GM23248 (cell line): Measurements from ENCODE around the gene RAB3IP. TPM values are rescaled to one million over a fixed set of nuclear protein-coding genes. Genes with fewer than 3 reads are reported as not detected.

Source experiments
- DNase-seq: peaks from one replicate; pipeline ENCODE4 v3.0.0-alpha.2; 2015
- H2AFZ ChIP-seq: fragments of 200-600 bp; sonication (generic); 2 replicates; pipeline ENCODE4 v1.6.1; 2016; ENCODE audit warnings: antibody characterized with exemption
- H3F3A ChIP-seq: fragments of 200-600 bp; sonication (generic); 2 replicates; pipeline ENCODE4 v1.6.1; 2016; ENCODE audit warnings: mild to moderate bottlenecking, antibody characterized with exemption, mixed run types; ENCODE audit not compliant: insufficient read depth
- H3K27ac ChIP-seq: fragments of 200-600 bp; sonication (generic); 2 replicates; pipeline ENCODE4 v1.5.1; 2016; ENCODE audit warnings: mild to moderate bottlenecking
- H3K27me3 ChIP-seq: fragments of 200-600 bp; sonication (generic); replicated peaks from 2 replicates; pipeline ENCODE4 v1.6.1; 2016; ENCODE audit warnings: mild to moderate bottlenecking; ENCODE audit not compliant: insufficient read depth
- H3K36me3 ChIP-seq: fragments of 200-600 bp; sonication (generic); 2 replicates; pipeline ENCODE4 v1.6.1; 2016; ENCODE audit warnings: low read depth, mild to moderate bottlenecking
- H3K4me1 ChIP-seq: fragments of 200-600 bp; sonication (generic); 2 replicates; pipeline ENCODE4 v1.6.1; 2016; ENCODE audit warnings: mild to moderate bottlenecking; ENCODE audit not compliant: insufficient read depth
- H3K4me2 ChIP-seq: fragments of 200-600 bp; sonication (generic); one replicate; pipeline ENCODE4 v1.6.1; 2016; ENCODE audit warnings: mild to moderate bottlenecking; ENCODE audit not compliant: unreplicated experiment
- H3K4me3 ChIP-seq: fragments of 200-600 bp; sonication (generic); 2 replicates; pipeline ENCODE4 v1.5.1; 2016; ENCODE audit warnings: mild to moderate bottlenecking
- H3K79me2 ChIP-seq: fragments of 200-600 bp; sonication (generic); 2 replicates; pipeline ENCODE4 v1.6.1; 2016; ENCODE audit warnings: mild to moderate bottlenecking; ENCODE audit not compliant: insufficient read depth
- H3K9ac ChIP-seq: fragments of 200-600 bp; sonication (generic); 2 replicates; pipeline ENCODE4 v1.6.1; 2016; ENCODE audit warnings: mild to moderate bottlenecking
- H3K9me2 ChIP-seq: fragments of 200-600 bp; sonication (generic); 2 replicates; pipeline ENCODE4 v1.6.1; 2016; ENCODE audit warnings: mixed run types, mild to moderate bottlenecking, moderate library complexity; ENCODE audit not compliant: insufficient read depth
- H3K9me3 ChIP-seq: fragments of 200-600 bp; sonication (generic); one replicate; pipeline ENCODE4 v1.6.1; 2017; ENCODE audit warnings: low read depth
- H4K20me1 ChIP-seq: fragments of 200-600 bp; sonication (generic); 2 replicates; pipeline ENCODE4 v1.6.0; 2016; ENCODE audit not compliant: insufficient read depth
- EZH2 ChIP-seq: fragments of 200-600 bp; sonication (generic); IDR thresholded peaks from 2 replicates; pipeline ENCODE4 v1.6.1; 2018; ENCODE audit warnings: antibody characterized with exemption, mild to moderate bottlenecking; ENCODE audit not compliant: insufficient read depth, poor library complexity, severe bottlenecking
- EZH2phosphoT487 ChIP-seq: fragments of 200-600 bp; sonication (generic); IDR thresholded peaks from 2 replicates; pipeline ENCODE4 v1.6.1; 2018; ENCODE audit warnings: antibody characterized with exemption, moderate library complexity, mild to moderate bottlenecking, low read depth; ENCODE audit not compliant: insufficient read depth
- WGBS, 2 experiments: methylation state at CpG; one replicate each; pipeline ENCODE4 v1.1.6; 2015 to 2017; ENCODE audit warnings: low lambda C conversion rate in 2 of 2, low coverage in 1 of 2; ENCODE audit errors: missing lambda C conversion rate in 2 of 2; 5-methylcytosine and 5-hydroxymethylcytosine counted together
- in situ Hi-C: fragments of 300-500 bp; cut with MboI; formaldehyde crosslinking; loops from 2 replicates; pipeline ENCODE4 v1.15.0; 2020
- polyA plus RNA-seq: library from polyadenylated mRNA; unstranded; fragments of >200 nt; fragmentation: Nextera tagmentation; extraction: Ambion mirVana; gene quantifications from 2 replicates; pipeline ENCODE4 v1.2.1, GENCODE V29; 2016
- total RNA-seq: library from RNA; depleted of rRNA; stranded (reverse); fragments of >200 nt; shearing (Covaris generic); gene quantifications from 2 replicates; pipeline ENCODE4 v1.2.3, GENCODE V29; 2014

RAB3IP gene
- total and polyA plus RNA-seq, 2 experiments from 2014 or later: 2.5 to 3.6 TPM

DNA sequence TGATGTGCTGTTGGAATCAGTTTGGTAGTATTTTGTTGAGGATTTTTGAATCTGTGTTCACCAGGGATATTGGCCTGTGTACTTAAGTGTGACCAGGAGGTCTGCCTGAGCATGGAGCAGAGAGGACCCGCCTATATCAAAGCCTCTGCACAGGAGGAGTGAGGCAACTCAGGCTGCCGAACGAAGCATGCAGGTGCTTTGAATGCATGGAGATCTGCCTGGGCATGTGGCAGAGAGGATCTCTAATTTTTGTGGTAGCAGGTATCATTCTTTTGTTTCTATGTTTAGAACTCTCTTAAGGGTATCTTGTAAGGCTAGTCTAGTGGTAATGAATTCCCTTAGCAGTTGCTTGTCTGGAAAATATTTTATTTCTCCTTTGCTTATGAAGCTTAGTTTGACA lies 26.9 kb downstream of the RAB3IP start:
- Histone ChIP-seq H3K4me2 (no peak overlapping the region), H2AFZ (no peak overlapping the region), H3K4me1 (no peaks in the 10 kb centered on the region), H3K27ac (no peak overlapping the region), H3K79me2 (no peaks in the 10 kb centered on the region), H3F3A (no peaks in the 10 kb centered on the region), H3K4me3 (no peak overlapping the region), H3K27me3 (no peaks in the 10 kb centered on the region), H4K20me1 (no peaks in the 10 kb centered on the region), H3K36me3 (no peaks in the 10 kb centered on the region), H3K9ac (no peak overlapping the region), H3K9me3 (no peaks in the 10 kb centered on the region), H3K9me2 (no peaks in the 10 kb centered on the region)
- no peak for TF ChIP-seq EZH2phosphoT487
- 58 to 63% methylated on average over 3 of the region's 3 CpGs for WGBS, 2 experiments
- DNase-seq: no peak
- in situ Hi-C loops: no loop called here

DNA sequence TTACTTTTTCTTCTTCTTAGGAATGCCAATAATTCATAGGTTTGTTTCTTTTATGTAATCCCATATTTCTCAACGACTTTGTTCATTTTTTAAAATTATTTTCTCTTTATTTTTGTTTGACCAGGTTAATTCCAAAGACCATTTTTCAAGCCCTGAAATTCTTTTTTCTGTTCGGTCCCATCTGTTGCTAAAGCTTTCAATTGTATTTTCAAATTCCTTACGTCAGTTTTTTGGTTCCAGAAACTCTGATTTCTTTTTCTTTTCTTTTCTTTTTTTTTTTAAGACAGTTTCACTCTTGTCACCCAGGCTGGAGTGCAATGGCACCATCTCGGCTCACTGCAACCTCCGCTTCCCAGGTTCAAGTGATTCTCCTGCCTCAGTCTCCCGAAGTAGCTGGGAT lies 27.6 kb downstream of the RAB3IP start:
- 60 to 64% methylated on average over 6 of the region's 6 CpGs for WGBS, 2 experiments
- no peak for TF ChIP-seq EZH2phosphoT487
- TF ChIP-seq EZH2: no peak

DNA sequence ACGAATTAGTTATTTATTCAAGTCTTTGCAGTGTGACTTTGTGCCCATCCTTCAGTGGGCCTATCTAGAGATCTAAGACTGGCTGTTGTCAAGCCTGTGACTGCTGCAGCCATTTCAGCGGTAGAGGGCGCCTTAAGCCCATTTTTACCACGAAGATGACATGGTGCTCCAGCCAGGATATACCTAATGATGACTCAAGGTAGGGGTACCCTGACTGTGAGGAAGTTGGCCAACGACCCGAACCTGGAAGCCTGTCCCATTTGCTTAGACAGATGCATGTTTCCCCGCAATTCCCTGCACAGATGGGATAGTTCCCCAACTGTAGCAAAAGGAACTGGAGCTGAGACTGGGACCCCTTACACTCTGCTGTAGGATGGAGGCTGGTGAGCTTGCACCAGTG lies 41.3 kb downstream of the RAB3IP start:
- DNase-seq: peak; percentile 40
- no peak overlapping the region for H3K27ac ChIP-seq
- no peak for TF ChIP-seq EZH2phosphoT487
- no peak for TF ChIP-seq EZH2
- no peaks in the 10 kb centered on the region for H3K9me2 ChIP-seq
- H3K4me3 ChIP-seq: no peak overlapping the region
- no peak overlapping the region for H2AFZ ChIP-seq
- no peaks in the 10 kb centered on the region for H3K9me3 ChIP-seq
- H3F3A ChIP-seq: no peaks in the 10 kb centered on the region
- H4K20me1 ChIP-seq: no peaks in the 10 kb centered on the region
- 28 to 29% methylated on average over 7 of the region's 7 CpGs for WGBS, 2 experiments
- no peak overlapping the region for H3K9ac ChIP-seq
- H3K4me2 ChIP-seq: no peak overlapping the region
- no peaks in the 10 kb centered on the region for H3K36me3 ChIP-seq
- H3K27me3 ChIP-seq: no peaks in the 10 kb centered on the region
- no peaks in the 10 kb centered on the region for H3K79me2 ChIP-seq
- H3K4me1 ChIP-seq: no peaks in the 10 kb centered on the region
- in situ Hi-C loops: no loop called here

More for the DNA sequence above, 27.6 kb downstream of the RAB3IP start:
- no peak overlapping the region for H3K4me2 ChIP-seq
- no peak overlapping the region for H3K27ac ChIP-seq
- no peak overlapping the region for H3K4me3 ChIP-seq
- H3K9me3 ChIP-seq: no peaks in the 10 kb centered on the region
- in situ Hi-C loops: no loop called here
- H3K4me1 ChIP-seq: no peaks in the 10 kb centered on the region
- H3K9me2 ChIP-seq: no peaks in the 10 kb centered on the region
- no peaks in the 10 kb centered on the region for H3K36me3 ChIP-seq
- H4K20me1 ChIP-seq: no peaks in the 10 kb centered on the region
- no peaks in the 10 kb centered on the region for H3K79me2 ChIP-seq
- no peak overlapping the region for H3K9ac ChIP-seq
- DNase-seq: no peak
- H2AFZ ChIP-seq: no peak overlapping the region
- H3F3A ChIP-seq: no peaks in the 10 kb centered on the region
- H3K27me3 ChIP-seq: no peaks in the 10 kb centered on the region

DNA sequence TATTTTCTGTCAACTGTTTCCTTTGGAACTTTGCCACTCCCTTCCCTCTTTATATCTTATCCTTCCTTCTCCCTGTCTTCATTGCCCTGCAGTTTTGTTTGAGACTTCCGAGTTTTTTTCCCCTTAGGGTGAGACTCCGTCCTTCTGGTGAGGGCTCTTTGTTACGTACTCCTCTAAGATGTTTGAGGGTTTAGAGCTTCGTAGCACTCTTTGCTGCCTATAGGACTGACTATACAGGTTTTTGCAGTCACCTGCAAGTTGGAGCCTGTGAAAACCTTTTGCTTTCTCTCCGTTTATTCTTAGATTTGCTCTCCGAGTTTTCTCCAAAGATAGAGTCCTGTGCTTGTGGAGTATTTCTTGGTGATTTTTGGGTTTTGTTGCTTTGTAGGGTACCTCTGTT lies 44.7 kb downstream of the RAB3IP start:
- WGBS, 2 experiments: 66 to 70% methylated on average over 6 of the region's 6 CpGs
- Histone ChIP-seq H3K9me2 (no peaks in the 10 kb centered on the region), H3K4me3 (no peak overlapping the region), H3K9ac (no peak overlapping the region), H4K20me1 (no peaks in the 10 kb centered on the region), H3K4me1 (no peaks in the 10 kb centered on the region), H3K9me3 (no peaks in the 10 kb centered on the region), H3F3A (no peaks in the 10 kb centered on the region), H2AFZ (no peak overlapping the region), H3K79me2 (no peaks in the 10 kb centered on the region), H3K36me3 (no peaks in the 10 kb centered on the region), H3K4me2 (no peak overlapping the region), H3K27me3 (no peaks in the 10 kb centered on the region), H3K27ac (no peak overlapping the region)
- DNase-seq: no peak
- TF ChIP-seq EZH2phosphoT487 (no peak), EZH2 (no peak)
- in situ Hi-C loops: no loop called here

DNA sequence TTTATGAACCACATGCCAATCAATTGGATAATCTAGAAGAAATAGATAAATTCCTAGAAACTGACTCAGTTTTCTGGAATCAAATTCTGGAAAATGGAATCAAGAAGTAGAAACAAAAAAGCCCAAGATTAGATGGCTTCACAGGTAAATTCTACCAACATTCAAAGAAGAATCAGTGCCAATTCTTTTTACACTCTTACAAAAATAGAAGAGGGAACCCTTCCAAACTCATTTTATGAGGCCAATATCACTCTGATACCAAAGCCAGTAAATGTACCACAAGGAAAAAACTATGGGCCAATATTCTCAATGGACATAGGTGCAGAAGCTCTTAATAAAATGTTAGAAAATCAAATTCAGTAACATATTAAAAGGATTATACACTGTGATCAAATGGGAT lies 50.7 kb downstream of the RAB3IP start:
- no peak overlapping the region for H3K27ac ChIP-seq
- H3K9me3 ChIP-seq: no peaks in the 10 kb centered on the region
- no peaks in the 10 kb centered on the region for H4K20me1 ChIP-seq
- in situ Hi-C loops: no loop called here
- no peak overlapping the region for H3K4me2 ChIP-seq
- H3K36me3 ChIP-seq: no peaks in the 10 kb centered on the region
- H3K9me2 ChIP-seq: no peaks in the 10 kb centered on the region
- no peaks in the 10 kb centered on the region for H3F3A ChIP-seq
- DNase-seq: no peak
- no peaks in the 10 kb centered on the region for H3K79me2 ChIP-seq
- H3K4me3 ChIP-seq: no peak overlapping the region
- H3K4me1 ChIP-seq: no peaks in the 10 kb centered on the region
- no peak for TF ChIP-seq EZH2
- TF ChIP-seq EZH2phosphoT487: no peak
- no peak overlapping the region for H3K9ac ChIP-seq
- H3K27me3 ChIP-seq: no peaks in the 10 kb centered on the region
- no peak overlapping the region for H2AFZ ChIP-seq
